Measurements from ENCODE around the gene HIF3A.
"Not testable (repeated sequence)": the region's sequence is repeated elsewhere in the genome, so short reads cannot be mapped to it uniquely, and the experiment has no call there.

Gene HIF3A

GRCh38 chr19:46371371-46371901 is 74.6 kb downstream of the HIF3A start:
- DNase-seq (ENCODE audit: low spot score) = no peak
- ChIA-PET CTCF (interaction anchor here (0.6 to 1.0 kb wide), 2 partner anchors 90 to 649 kb away, joined by 3 to 4 read pairs; no protein-coding TSS in a partner anchor), POLR2A (ENCODE audit: low non-redundant PET) (interaction anchor here (0.5 kb wide), 1 partner anchor 287 kb away, joined by 5 read pairs; no protein-coding TSS in a partner anchor)
- TF ChIP-seq CTCF (conservative IDR thresholded peaks at IDR 0.05; ENCODE audit: low read depth) = no peak
- peak overlapping the region; percentile 99 for H3K27ac ChIP-seq

- ChIA-PET CTCF (interaction anchor here (0.7 to 1.5 kb wide), 5 partner anchors 26 to 92 kb away, joined by 3 to 6 read pairs (median 4); partner anchors contain the start of gene PPP5C), POLR2A (ENCODE audit: low non-redundant PET) (interaction anchor here (0.6 kb wide), 1 partner anchor 98 kb away, joined by 3 read pairs; no protein-coding TSS in a partner anchor)
- peak; percentile 59 for TF ChIP-seq CTCF (conservative IDR thresholded peaks at IDR 0.05; ENCODE audit: low read depth)
- H3K27ac ChIP-seq = peak overlapping the region; percentile 99
- DNase-seq (ENCODE audit: low spot score) = peak; percentile 60
Observed at GRCh38 chr19:46372901-46373490, 76.2 kb downstream of the HIF3A start.

- CTCF ChIA-PET = interaction anchor here (0.5 to 1.5 kb wide), 5 partner anchors 27 to 345 kb away, joined by 3 to 6 read pairs (median 4); partner anchors contain the start of gene PPP5C
- peak; percentile 97 for DNase-seq (ENCODE audit: low spot score)
- peak overlapping the region; percentile 99 for H3K27ac ChIP-seq
- TF ChIP-seq CTCF (conservative IDR thresholded peaks at IDR 0.05; ENCODE audit: low read depth) = peak; percentile 50; the same call in 1 of the 2 replicates
- POLR2A ChIA-PET (ENCODE audit: low non-redundant PET) = interaction anchor here (0.6 kb wide), 1 partner anchor 97 kb away, joined by 3 read pairs; no protein-coding TSS in a partner anchor
Observed at GRCh38 chr19:46373491-46374359, 76.9 kb downstream of the HIF3A start.

- peak overlapping the region; percentile 99 for H3K27ac ChIP-seq
- CTCF ChIA-PET = interaction anchor here (0.5 to 1.5 kb wide), 4 partner anchors 28 to 346 kb away, joined by 3 to 6 read pairs (median 4); partner anchors contain the start of gene PPP5C
Observed at GRCh38 chr19:46374536-46375475, 78.0 kb downstream of the HIF3A start.

GRCh38 chr19:46375476-46376067 is 78.7 kb downstream of the HIF3A start:
- CTCF ChIA-PET; POLR2A ChIA-PET (ENCODE audit: low non-redundant PET); DNase-seq (ENCODE audit: low spot score): not testable (repeated sequence)
- peak overlapping the region; percentile 99 for H3K27ac ChIP-seq

More at GRCh38 chr19:46374536-46375475, 78.0 kb downstream of the HIF3A start:
- POLR2A ChIA-PET (ENCODE audit: low non-redundant PET) = no interaction called here
- no peak for TF ChIP-seq CTCF (conservative IDR thresholded peaks at IDR 0.05; ENCODE audit: low read depth)
- DNase-seq (ENCODE audit: low spot score) = no peak

Data from RWPE1 (cell line).